Stimulated activated CD8-positive, alpha-beta memory T cell treated with anti-CD3 and anti-CD28 coated beads, Interleukin-15, amount 100 ng/mL, for 24 hours (primary cell): ENCODE results near the gene HLA-B.
"Not testable (repeated sequence)": the region's sequence is repeated elsewhere in the genome, so short reads cannot be mapped to it uniquely, and the experiment has no call there.

ENCODE experiments used
- DNase-seq: peaks from one replicate; pipeline ENCODE4 v3.0.0-alpha.2; 2020; ENCODE audit warnings: low read depth

Gene HLA-B

GRCh38 chr6:31356946-31357466 is at the start of gene HLA-B:
Gene HLA-B (minus strand): TSS chr6:31357179. CDS start chr6:31357158, 21 bp downstream.
- no peak for DNase-seq

GRCh38 chr6:31405996-31406395 is 49.0 kb upstream of the HLA-B start:
- no peak for DNase-seq

GRCh38 chr6:31404061-31404364 is 47.0 kb upstream of the HLA-B start:
- DNase-seq, result not testable (repeated sequence)

GRCh38 chr6:31403283-31404060 is 46.5 kb upstream of the HLA-B start, which contains the start of gene MICA:
Gene MICA (plus strand): TSS chr6:31403595. CDS start chr6:31403633, 38 bp downstream.
- peak; percentile 47 for DNase-seq

GRCh38 chr6:31402324-31403282 is 45.6 kb upstream of the HLA-B start:
- DNase-seq, result no peak

- no peak for DNase-seq
Observed at GRCh38 chr6:31401403-31401802, 44.4 kb upstream of the HLA-B start.

GRCh38 chr6:31400467-31401289 is 43.7 kb upstream of the HLA-B start:
- DNase-seq, result peak; percentile 30

GRCh38 chr6:31399589-31400466 is 42.8 kb upstream of the HLA-B start:
- DNase-seq, result peak; percentile 25

GRCh38 chr6:31397901-31398525 is 41.0 kb upstream of the HLA-B start:
- DNase-seq, result no peak

- not testable (repeated sequence) for DNase-seq
Observed at GRCh38 chr6:31397153-31397499, 40.1 kb upstream of the HLA-B start.

- peak; percentile 73 for DNase-seq
Observed at GRCh38 chr6:31396422-31397152, 39.6 kb upstream of the HLA-B start.

GRCh38 chr6:31395832-31396231 is 38.9 kb upstream of the HLA-B start:
- DNase-seq, result no peak

- no peak for DNase-seq
Observed at GRCh38 chr6:31394381-31394780, 37.4 kb upstream of the HLA-B start.

- DNase-seq, result no peak
Observed at GRCh38 chr6:31393932-31394331, 37.0 kb upstream of the HLA-B start.

- DNase-seq, result not testable (repeated sequence)
Observed at GRCh38 chr6:31389802-31390132, 32.8 kb upstream of the HLA-B start.

GRCh38 chr6:31388916-31389801 is 32.2 kb upstream of the HLA-B start:
- DNase-seq, result not testable (repeated sequence)

GRCh38 chr6:31386977-31387376 is 30.0 kb upstream of the HLA-B start:
- no peak for DNase-seq

- no peak for DNase-seq
Observed at GRCh38 chr6:31386099-31386498, 29.1 kb upstream of the HLA-B start.

- no peak for DNase-seq
Observed at GRCh38 chr6:31385041-31385440, 28.1 kb upstream of the HLA-B start.
